GM12872 (cell line): ENCODE measurements around the gene PBX4.

ENCODE experiments used
- TF ChIP-seq, protein P1 (sequence below): IDR thresholded peaks from 3 replicates; pipeline ENCODE4 v1.5.1; 2011; ENCODE audit warnings: low read depth, mild to moderate bottlenecking, low read length, moderate library complexity; ENCODE audit not compliant: insufficient read depth

The PBX4 gene

DNA sequence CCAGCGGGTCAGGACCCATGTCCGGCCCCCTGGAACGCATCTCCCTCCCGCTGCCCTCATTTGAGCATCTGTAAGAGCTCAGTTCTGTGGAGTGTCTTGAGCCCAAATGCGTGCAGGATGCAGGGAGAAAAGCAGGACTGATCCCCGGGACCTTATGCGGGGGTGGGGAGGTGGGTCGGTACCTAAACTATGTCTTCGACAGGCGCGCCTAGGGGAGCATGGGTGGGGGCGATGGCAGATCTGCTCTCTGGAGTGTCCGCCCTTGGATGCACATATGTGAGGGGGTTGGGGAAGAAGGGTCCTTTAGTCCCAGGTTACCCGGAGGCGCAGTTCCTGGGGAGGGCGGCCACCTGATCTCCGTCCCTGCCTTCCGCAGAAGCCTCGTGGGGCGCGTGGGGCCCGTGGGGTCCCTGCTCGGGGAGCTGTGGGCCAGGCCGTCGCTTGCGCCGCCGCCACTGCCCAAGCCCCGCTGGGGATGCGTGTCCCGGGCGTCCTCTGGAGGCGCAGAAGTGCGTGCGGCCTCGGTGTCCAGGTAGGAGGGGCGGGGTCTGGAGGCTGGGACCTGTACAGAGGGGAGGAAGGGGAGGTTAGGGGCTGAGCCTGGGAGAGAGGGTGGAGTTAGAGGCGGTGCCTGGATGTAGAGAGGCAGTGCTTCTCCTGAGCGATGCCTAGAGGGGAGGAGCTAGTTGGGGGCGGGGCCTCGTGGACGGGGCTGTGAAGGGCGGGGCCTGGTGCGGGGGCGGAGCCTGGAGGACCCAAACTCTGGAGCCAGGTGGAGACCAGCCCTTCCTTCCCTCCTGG, 77.6 kb downstream of the PBX4 start:
- TF ChIP-seq, protein P1, sequence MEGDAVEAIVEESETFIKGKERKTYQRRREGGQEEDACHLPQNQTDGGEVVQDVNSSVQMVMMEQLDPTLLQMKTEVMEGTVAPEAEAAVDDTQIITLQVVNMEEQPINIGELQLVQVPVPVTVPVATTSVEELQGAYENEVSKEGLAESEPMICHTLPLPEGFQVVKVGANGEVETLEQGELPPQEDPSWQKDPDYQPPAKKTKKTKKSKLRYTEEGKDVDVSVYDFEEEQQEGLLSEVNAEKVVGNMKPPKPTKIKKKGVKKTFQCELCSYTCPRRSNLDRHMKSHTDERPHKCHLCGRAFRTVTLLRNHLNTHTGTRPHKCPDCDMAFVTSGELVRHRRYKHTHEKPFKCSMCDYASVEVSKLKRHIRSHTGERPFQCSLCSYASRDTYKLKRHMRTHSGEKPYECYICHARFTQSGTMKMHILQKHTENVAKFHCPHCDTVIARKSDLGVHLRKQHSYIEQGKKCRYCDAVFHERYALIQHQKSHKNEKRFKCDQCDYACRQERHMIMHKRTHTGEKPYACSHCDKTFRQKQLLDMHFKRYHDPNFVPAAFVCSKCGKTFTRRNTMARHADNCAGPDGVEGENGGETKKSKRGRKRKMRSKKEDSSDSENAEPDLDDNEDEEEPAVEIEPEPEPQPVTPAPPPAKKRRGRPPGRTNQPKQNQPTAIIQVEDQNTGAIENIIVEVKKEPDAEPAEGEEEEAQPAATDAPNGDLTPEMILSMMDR: no peak

DNA sequence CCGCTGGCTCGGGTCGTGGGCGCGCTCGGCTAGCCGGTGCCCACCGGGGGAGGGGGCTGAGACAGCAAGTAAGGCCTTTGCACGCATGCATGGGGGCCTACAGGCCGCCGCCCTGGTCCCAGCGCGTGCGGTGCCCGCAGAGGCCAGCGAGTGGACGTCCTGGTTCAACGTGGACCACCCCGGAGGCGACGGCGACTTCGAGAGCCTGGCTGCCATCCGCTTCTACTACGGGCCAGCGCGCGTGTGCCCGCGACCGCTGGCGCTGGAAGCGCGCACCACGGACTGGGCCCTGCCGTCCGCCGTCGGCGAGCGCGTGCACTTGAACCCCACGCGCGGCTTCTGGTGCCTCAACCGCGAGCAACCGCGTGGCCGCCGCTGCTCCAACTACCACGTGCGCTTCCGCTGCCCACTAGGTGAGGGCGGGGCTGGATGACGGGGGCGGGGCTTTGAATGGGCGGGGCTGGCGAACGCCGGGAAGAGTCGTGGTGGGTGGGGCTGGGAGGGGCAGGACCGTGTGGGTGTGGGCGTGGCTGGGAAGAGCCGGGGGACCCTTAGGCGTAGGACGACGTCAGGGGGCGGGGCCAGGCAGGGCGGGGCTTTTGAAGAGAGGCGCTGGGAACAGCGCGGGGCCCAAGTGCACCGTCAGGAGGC, 78.3 kb downstream of the PBX4 start:
- TF ChIP-seq, protein P1: no peak

DNA sequence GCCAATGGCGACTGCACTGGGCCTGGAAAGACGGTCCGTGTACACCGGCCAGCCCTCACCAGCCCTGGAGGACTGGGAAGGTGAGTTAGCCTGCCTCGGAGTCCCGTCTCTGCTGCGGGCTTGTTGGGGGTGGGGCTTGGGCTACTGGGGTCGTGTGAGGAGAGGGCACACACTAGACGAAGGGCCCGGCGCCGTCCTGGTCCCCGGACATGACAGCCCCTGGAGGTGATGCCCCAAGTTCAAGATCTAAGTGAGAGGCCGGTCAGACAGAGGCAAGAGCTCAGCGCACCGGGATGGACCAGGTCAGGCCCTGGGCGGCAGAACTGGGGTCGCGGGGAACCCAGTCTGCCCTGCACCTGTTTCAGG, 78.8 kb downstream of the PBX4 start:
- TF ChIP-seq, protein P1: no peak

DNA sequence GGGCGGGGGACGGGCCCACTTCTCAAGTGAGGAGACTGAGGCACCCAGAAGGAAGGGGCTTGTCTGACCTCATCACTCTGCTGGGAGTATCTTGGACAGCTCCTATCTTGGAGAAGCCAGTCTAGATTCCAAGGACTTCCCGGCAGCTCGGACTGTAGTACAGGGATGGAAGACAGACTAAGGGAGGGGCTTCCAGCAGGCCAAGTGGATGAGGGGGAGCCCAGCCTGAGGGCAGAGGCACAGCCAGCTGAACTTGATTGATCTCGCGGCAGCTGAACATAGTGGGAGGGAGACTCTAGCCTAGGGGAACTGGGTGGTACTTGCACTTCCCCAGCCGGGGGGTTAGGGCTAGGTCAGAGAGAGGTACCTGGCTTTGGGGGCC, 79.7 kb downstream of the PBX4 start:
- TF ChIP-seq, protein P1: no peak

DNA sequence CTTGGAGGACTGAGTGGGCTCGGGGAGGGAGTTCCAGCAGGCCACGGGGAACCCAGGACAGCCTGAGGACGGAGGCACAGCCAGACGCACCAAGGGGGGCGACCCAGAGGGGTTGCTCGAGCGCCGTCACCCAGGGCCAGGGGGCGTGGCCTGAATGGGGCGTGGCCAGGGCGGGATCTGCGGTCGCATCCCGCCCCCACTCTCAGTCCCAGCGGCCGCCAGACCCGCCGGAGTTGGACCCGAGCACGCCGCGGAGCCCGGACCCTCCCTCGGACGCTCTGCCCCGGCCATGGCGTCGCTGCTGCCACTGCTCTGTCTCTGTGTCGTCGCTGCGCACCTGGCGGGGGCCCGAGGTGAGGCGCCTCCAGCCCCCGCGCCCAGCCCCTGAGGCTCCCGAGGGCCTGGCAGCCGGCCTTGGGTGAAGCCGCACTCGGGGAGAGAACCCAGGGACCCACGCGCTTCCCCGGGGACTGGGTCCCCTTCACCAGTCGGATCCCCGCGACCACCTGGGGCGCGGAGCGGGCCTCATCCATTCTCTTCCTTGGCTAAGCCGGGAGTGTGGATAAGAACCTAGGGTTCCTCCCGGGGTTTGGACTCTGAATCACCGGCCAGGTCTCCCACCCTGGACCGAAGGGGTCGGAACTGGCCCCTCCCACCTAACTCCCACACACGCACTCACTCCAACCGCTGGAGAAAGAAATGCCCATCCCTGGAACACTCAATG, 80.3 kb downstream of the PBX4 start, which contains the start of gene CILP2:
CILP2 (plus strand) TSS at position 205 of the 724 bp plus-strand sequence; CDS start at position 290, 85 bp downstream.
- TF ChIP-seq, protein P1: no peak

DNA sequence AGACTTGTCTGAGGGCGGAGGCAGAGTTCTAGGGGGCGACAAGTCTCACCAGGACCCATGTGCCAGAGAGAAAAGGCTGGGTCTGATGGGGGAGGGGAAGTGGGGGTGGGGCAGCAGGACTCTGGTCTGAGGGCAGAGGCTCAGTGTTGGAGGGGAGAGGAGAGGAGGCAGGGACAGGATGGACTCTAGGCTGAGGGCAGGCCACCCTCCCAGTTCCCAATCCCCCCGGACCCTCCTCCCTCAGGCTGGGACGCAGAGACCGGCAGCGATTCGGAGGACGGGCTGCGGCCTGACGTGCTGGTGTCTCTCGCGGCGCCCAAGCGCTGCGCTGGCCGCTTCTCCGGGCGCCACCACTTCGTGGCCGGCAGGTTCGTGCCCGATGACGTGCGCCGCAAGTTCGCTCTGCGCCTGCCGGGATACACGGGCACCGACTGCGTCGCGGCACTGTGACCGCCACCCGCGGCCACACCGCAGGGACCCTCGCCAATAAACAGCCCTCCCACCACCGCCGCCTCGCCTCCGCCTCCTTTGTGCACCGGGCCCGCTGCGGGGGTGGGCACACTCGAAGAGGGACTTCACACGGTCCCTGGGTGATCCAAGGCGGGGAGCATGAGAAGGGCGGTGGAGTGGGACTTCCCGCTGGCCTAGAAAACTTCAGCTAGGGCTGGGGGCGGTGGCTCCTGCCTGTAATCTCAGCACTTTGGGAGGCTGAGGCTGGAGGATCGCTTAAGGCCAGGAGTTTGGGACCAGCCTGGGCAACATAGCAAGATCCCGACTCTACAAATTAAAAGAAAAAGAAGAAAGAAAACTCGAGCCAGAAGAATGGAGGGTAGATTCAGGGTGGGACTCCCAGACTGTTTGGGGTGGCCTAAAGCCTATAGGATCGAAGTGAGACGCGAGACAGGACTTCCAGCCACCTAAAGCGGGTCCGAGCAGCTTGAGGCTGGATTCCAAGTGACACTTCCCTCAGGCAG, 81.1 kb downstream of the PBX4 start:
- TF ChIP-seq, protein P1: no peak
